Cardiac muscle cell (in vitro differentiated cells and primary cell): ENCODE results near the gene MAGED1. TPM values are rescaled to one million over a fixed set of nuclear protein-coding genes. Genes with fewer than 3 reads are reported as not detected.
A peak's percentile ranks its signal among the peaks of the same experiment; 100 is the strongest.

Experiments used
- DNase-seq, 2 donors: peaks; one replicate each; pipeline versions ENCODE4 v3.0.0 to v3.0.0-alpha.2; 2010 to 2017; ENCODE audit warnings: low read depth in 1 of 2, low spot score in 1 of 2
- H3K27ac ChIP-seq: fragments of 200-600 bp; sonication (generic); 2 replicates; pipeline ENCODE4 v1.5.1; 2016
- H3K27me3 ChIP-seq: fragments of 200-600 bp; sonication (generic); 2 replicates; pipeline ENCODE4 v1.6.0; 2016; ENCODE audit warnings: control low read depth
- H3K36me3 ChIP-seq: fragments of 200-600 bp; sonication (generic); 2 replicates; pipeline ENCODE4 v1.5.1; 2016; ENCODE audit warnings: control low read depth
- H3K4me1 ChIP-seq: fragments of 200-600 bp; sonication (generic); 2 replicates; pipeline ENCODE4 v1.8.1; 2017; ENCODE audit warnings: low read depth, mild to moderate bottlenecking, mixed run types
- H3K4me3 ChIP-seq: fragments of 200-600 bp; sonication (generic); 2 replicates; pipeline ENCODE4 v1.5.1; 2016; ENCODE audit warnings: mild to moderate bottlenecking
- H3K9me3 ChIP-seq: fragments of 200-600 bp; sonication (generic); 2 replicates; pipeline ENCODE4 v1.5.1; 2017; ENCODE audit warnings: low read depth, mild to moderate bottlenecking, control low read depth
- polyA plus RNA-seq: library from polyadenylated mRNA; unstranded; fragments of >200 nt; fragmentation: Nextera tagmentation; extraction: Ambion mirVana; gene quantifications from 2 replicates; pipeline ENCODE4 v1.2.1, GENCODE V29; 2016
- total RNA-seq: library from RNA; depleted of rRNA; stranded (reverse); fragments of >200 nt; gene quantifications from 2 replicates; pipeline ENCODE4 v1.2.3, GENCODE V29; 2016
- TF ChIP-seq, protein P1 (sequence below): IDR thresholded peaks from 2 replicates; pipeline ENCODE4 v1.5.1; 2012; ENCODE audit warnings: low read depth, mild to moderate bottlenecking, low read length

MAGED1 gene, protein sequence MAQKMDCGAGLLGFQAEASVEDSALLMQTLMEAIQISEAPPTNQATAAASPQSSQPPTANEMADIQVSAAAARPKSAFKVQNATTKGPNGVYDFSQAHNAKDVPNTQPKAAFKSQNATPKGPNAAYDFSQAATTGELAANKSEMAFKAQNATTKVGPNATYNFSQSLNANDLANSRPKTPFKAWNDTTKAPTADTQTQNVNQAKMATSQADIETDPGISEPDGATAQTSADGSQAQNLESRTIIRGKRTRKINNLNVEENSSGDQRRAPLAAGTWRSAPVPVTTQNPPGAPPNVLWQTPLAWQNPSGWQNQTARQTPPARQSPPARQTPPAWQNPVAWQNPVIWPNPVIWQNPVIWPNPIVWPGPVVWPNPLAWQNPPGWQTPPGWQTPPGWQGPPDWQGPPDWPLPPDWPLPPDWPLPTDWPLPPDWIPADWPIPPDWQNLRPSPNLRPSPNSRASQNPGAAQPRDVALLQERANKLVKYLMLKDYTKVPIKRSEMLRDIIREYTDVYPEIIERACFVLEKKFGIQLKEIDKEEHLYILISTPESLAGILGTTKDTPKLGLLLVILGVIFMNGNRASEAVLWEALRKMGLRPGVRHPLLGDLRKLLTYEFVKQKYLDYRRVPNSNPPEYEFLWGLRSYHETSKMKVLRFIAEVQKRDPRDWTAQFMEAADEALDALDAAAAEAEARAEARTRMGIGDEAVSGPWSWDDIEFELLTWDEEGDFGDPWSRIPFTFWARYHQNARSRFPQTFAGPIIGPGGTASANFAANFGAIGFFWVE
- 319 and 383 TPM in 2 replicates for total RNA-seq
- 420 and 486 TPM in 2 replicates for polyA plus RNA-seq

GRCh38 chrX:51892921-51893745, at the start of gene MAGED1:
Gene MAGED1 (plus strand): TSS chrX:51893623. CDS start chrX:51894305, 682 bp downstream.
- TF ChIP-seq, protein P1, sequence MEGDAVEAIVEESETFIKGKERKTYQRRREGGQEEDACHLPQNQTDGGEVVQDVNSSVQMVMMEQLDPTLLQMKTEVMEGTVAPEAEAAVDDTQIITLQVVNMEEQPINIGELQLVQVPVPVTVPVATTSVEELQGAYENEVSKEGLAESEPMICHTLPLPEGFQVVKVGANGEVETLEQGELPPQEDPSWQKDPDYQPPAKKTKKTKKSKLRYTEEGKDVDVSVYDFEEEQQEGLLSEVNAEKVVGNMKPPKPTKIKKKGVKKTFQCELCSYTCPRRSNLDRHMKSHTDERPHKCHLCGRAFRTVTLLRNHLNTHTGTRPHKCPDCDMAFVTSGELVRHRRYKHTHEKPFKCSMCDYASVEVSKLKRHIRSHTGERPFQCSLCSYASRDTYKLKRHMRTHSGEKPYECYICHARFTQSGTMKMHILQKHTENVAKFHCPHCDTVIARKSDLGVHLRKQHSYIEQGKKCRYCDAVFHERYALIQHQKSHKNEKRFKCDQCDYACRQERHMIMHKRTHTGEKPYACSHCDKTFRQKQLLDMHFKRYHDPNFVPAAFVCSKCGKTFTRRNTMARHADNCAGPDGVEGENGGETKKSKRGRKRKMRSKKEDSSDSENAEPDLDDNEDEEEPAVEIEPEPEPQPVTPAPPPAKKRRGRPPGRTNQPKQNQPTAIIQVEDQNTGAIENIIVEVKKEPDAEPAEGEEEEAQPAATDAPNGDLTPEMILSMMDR: no peak
- H3K4me1 ChIP-seq: peaks cover 7% of the 10 kb centered on the region
- H3K9me3 ChIP-seq: no peaks in the 10 kb centered on the region
- peak within 1 kb of the TSS; percentile 88 for H3K27ac ChIP-seq
- peak within 1 kb of the TSS; percentile 64 for H3K4me3 ChIP-seq
- peaks cover 13% of the 10 kb centered on the region for H3K36me3 ChIP-seq
- H3K27me3 ChIP-seq: no peaks in the 10 kb centered on the region
- peak; percentile 93 to 97 for DNase-seq

DNA sequence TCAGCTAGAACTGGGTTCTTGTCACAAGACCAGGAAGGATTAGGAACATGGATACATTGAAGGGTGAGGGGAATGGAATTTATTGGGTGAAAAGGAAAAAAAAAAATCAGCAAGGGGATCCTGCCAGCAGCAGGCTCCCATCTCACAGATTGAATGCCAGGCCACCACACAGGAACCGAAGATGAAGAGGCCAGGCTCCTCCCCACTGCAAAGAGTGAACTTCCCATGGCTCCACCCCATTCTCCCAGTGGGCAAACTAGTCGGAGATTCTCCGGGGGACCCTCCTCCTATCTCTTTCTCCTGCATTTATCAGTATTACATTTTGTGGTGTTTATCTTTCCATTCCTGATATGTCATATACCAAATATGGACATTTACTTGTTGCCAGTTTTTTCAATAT, 46.0 kb upstream of the MAGED1 start:
- TF ChIP-seq, protein P1: no peak
- H3K27me3 ChIP-seq: no peaks in the 10 kb centered on the region
- no peaks in the 10 kb centered on the region for H3K9me3 ChIP-seq
- no peak for DNase-seq
- no peaks in the 10 kb centered on the region for H3K36me3 ChIP-seq
- no peaks in the 10 kb centered on the region for H3K4me1 ChIP-seq
- H3K4me3 ChIP-seq: no peak overlapping the region
- H3K27ac ChIP-seq: no peak overlapping the region

DNA sequence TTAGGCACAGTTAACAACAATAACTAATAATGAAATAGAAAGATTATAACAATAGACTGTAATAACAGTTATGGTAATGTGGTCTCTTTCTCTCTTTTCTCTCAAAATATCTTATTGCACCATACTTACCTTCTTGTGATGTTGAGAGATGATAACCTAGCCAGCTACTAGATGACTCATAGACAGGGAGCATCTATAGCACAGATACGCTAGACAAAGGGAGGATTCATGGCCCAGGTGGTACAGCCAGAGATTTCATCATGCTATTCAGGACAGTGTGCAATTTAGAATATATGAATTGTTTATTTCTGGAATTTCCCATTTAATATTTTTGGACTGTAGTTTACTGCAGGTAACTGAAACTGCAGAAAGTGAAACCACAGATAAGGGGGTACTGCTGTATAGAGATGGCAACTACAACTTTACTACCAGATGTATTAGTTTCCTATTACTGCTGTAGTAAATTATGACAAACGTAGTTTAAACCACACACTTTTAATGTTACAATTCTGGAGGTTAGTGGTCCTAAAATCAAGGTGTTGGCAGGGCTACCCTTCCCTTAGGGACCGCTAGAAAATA, 41.8 kb upstream of the MAGED1 start:
- no peak overlapping the region for H3K27ac ChIP-seq
- no peaks in the 10 kb centered on the region for H3K36me3 ChIP-seq
- H3K9me3 ChIP-seq: no peaks in the 10 kb centered on the region
- no peaks in the 10 kb centered on the region for H3K27me3 ChIP-seq
- DNase-seq: no peak
- H3K4me1 ChIP-seq: no peaks in the 10 kb centered on the region
- H3K4me3 ChIP-seq: no peak overlapping the region
- TF ChIP-seq, protein P1: no peak

DNA sequence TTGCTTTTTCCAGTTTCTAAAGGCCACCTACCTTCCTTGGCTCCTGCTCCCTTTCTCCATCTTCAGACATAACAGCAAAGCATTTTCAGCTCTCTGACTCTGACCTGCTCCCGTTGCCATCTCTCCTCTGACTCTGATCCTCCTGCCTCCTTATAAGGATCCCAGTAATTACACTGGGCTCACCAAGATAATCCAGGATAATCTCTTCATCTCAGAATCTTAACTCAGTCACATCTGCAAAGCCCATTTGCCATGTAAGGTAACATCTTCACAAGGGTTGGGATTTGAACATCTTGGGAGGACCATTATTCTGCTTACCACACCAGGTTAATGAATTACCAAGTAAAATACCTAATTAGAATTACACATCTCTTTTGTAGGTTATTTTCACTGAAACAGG, 41.3 kb upstream of the MAGED1 start:
- DNase-seq: no peak
- Histone ChIP-seq H3K4me3 (no peak overlapping the region), H3K9me3 (no peaks in the 10 kb centered on the region), H3K27ac (no peak overlapping the region), H3K27me3 (no peaks in the 10 kb centered on the region), H3K4me1 (no peaks in the 10 kb centered on the region), H3K36me3 (no peaks in the 10 kb centered on the region)
- TF ChIP-seq, protein P1: no peak

DNA sequence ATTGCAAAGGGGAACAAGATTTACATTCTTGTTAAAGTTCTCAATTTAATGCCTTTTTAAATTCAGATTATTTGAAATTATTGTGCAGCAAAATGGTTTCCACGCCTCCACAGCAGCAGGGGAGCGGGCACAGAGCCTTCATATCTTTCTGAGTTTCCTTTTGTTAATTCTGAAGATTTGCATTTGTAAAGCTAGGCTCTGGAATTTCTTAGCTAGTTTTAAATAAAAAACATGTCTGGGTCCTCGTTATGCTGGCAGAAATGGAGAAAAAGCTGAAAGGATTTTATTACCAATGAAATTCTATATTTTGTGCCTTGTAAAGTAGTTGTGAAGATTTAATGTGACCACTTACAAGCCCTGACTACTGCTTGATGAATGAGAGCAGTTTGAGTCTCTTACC, 40.8 kb upstream of the MAGED1 start:
- TF ChIP-seq, protein P1: no peak
- Histone ChIP-seq H3K9me3 (no peaks in the 10 kb centered on the region), H3K4me3 (no peak overlapping the region), H3K36me3 (no peaks in the 10 kb centered on the region), H3K27me3 (no peaks in the 10 kb centered on the region), H3K27ac (no peak overlapping the region), H3K4me1 (no peaks in the 10 kb centered on the region)
- DNase-seq: no peak
